NCI-H1048 (cell line): ENCODE data around the gene CFDP1.
"Not testable (repeated sequence)": the region's sequence is repeated elsewhere in the genome, so short reads cannot be mapped to it uniquely, and the experiment has no call there.

Experiments
- DNase-seq: peaks from one replicate; lab custom pipeline; 2025; lab: John Stamatoyannopoulos, UW

CFDP1 gene

GRCh38 chr16:75458439-75458838 lies 25.1 kb upstream of the CFDP1 start:
- no peak for DNase-seq

DNA sequence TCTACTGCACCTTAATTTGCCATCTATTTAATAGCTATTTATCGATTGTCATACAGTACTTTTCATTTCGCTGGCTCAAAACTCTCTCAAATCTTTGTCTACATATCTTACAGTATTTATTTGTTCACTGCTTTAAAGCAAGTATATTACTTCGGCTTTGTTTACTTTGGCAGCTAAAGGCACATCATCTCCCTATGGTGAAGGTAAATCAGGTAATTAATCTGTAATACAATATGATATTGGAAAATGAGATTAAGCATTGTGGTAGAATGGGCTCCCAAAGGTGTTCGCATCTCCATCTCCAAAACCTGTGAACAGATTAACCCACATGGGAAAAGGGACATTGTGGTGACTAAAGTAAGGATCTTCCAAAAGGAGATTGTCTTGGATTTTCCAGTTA lies 24.7 kb upstream of the CFDP1 start:
- DNase-seq, result no peak

DNA sequence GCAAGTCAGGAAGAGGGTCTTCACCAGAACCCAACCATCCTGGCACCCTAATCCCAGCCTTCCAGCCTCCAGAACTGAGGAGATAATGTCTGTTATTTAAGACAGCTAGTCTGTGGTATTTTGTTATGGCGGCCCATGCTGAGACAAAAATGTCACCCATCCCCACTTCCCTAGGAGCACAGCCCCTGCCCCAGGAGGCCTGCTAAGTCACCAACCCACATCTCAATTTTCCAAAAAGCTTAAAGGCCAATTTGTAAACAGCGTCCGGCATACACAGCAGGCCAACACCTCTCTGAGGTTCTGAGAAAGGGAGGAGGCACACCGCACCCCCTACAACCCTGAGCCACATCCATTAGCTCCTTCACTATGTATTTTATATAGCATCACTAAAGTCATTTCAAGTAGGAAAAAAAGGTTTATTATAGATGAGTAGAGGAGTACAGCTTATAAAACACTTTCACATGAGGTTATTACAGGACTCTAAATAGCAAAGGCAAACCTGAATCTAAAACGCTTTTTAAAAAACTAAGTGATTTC lies 24.2 kb upstream of the CFDP1 start:
- no peak for DNase-seq

DNA sequence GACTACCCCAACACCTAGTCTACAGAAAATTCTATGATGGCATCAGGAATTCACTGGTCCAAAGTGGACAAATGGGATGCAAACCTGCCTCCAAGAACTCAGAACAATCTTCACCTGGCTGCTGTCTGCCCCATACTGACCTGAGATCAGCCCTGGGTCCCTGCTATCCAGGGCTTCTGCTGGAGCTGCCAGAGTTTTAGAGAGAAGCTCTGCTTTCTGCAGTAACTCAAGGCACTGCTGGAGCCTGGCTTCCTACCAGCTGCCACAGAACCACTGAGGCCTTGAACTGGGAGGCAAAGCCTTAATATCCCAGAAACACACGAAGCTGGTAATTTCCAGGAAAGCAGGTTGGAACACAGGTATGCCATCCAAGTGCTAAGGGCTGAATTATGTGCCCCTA lies 23.7 kb upstream of the CFDP1 start:
- no peak for DNase-seq

DNA sequence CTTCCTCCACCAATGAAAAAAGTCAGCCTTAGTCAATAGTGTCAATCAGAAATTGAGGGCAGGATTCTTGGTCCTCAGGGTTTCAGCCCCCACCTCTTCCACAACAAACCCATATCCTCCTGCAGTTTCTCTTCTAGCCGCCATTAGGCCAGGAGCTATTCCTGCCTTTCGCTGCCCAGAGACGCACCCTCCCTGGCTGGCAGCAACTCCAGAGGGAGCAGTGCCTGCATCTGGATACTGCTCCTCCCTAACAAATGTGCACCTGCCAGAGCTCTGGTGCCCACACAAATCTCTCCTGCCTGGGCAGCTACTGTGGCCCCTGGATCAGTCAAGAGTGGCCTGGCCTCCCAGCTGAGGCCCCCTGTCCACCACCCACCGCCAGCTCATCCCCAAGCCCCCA lies 23.2 kb upstream of the CFDP1 start:
- not testable (repeated sequence) for DNase-seq

- no peak for DNase-seq
Measured at GRCh38 chr16:75455677-75456076, 22.4 kb upstream of the CFDP1 start.

DNA sequence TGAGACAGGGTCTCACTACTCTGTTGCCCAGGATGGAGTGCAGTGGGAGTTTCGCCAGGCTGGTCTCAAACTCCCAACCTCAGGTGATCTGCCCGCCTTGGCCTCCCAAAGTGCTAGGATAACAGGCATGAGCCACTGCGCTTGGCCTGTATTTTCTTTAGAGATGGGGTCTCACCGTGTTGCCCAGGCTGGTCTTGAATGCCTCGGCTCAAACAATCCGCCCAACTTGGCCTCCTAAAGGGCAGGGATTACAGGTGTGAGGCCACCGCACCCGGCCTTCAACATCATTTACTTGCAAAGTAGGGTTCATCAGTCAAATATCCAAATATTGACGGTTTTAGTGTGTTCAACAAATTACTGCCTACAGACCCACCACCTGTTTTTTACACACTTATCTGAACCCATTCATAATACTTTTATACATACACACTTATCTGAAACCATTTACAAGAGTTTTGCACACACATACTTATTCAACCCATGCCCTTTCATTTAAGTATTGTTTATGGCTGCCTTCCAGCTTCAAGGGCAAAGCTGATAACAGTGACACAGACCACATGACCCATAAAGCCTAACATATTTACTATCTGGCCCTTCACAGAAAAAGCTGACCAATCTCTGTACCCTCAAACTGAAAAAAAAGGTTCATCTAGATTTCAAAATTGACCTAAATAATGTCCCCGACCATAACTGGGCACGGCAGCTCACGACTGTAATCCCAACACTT lies 19.3 kb upstream of the CFDP1 start:
- DNase-seq, result no peak

GRCh38 chr16:75446416-75446815 lies 13.1 kb upstream of the CFDP1 start:
- DNase-seq, result no peak

DNA sequence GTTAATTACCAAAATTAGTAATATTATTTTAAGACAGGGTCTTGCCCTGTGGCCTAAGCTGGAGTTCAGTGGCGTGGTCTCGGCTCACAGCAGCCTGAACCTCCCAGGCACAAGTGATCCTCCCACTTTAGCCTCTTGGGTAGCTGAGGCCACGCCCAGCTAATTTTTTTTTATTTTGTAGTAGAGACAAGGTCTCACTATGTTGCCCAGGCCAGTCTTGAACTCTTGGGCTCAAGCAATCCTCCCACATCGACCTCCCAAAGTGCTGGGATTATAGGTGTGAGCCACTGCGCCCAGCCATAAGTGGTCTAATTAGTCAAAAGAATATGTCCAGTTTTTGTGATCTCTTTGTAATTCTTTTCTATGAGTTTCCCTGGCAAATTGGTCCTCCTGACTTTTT lies 12.0 kb upstream of the CFDP1 start:
- DNase-seq, result no peak

- DNase-seq, result no peak
Measured at GRCh38 chr16:75443298-75443697, 10.0 kb upstream of the CFDP1 start.

- no peak for DNase-seq
Measured at GRCh38 chr16:75433732-75434413, 570 bp upstream of the CFDP1 start.

DNA sequence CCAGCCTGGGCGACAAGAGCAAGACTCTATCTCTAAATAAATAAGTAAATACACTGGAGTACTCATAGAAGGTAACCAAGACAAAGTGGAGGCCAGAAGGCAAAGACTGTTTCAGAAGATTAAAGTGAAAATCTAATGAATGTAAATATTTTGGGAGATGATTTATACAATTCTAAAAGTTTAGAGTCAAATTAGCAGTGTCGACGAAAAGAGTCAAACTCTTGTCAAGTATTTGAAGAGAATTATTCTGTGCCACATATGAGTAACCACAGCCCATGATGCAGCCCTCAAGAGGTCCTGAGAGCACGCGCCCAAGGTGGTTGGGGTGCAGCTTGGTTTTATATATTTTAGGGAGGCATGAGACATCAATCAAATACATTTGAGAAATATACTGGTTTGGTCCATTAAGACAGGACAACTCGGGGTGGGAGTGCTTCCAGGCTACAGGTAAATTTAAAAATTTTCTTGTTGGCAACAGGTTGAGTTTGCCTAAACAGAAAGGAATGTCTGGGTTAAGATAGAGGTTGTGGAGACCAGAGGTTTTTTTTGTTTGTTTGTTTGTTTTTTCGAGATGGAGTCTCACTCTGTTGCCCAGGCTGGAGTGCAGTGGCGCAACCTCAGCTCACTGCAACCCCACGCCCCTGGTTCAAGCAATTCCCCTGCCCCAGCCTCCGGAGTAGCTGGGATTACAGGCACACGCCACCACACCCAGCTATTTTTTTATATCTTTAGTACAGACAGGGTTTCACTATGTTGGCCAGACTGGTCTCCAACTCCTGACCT lies 3.5 kb downstream of the CFDP1 start:
- DNase-seq, result no peak

DNA sequence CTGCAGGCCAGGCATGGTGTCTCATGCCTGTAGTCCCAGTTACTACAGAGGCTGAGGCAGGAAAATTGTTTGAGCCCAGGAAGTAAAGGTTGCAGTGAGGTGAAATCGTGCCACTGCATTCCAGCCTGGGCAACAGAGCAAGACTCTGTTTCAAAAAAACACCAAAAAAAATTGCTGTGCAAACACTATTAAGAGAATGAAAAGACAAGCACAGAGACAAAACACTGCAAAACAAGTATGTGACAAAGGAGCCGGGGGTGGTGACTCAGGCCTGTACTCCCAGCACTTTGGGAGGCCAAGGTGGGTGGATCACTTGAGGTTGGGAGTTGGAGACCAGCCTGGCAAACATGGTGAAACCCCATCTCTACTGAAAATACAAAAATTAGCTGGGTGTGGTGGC lies 6.8 kb downstream of the CFDP1 start:
- not testable (repeated sequence) for DNase-seq

DNA sequence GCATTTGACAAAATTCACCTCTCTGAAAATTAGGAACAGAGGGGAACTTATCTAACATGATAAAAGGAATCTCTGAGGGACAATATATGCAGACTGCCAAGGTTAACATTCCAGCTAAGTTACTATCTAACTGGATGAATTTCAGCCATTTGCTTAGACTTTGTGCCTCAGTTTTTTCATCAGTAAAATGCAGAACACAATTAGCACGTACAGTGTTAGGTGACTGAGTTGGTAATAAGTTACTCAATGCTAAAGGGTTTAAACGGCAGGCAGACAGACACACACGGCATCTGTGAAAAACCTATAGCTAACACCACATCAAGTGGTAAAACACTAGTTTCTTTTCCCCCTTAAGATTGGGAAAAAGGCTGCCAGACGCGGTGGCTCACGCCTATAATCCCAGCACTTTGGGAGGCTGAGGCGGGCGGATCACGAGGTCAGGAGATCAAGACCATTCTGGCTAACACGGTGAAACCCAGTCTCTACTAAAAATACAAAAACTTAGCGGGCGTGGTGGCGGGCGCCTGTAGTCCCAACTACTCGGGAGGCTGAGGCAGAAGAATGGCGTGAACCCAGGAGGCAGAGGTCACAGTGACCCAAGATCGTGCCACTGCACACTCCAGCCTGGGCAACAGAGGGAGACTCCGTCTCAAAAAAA lies 9.1 kb downstream of the CFDP1 start:
- DNase-seq, result not testable (repeated sequence)

- no peak for DNase-seq
Measured at GRCh38 chr16:75423723-75424104, 9.6 kb downstream of the CFDP1 start.

DNA sequence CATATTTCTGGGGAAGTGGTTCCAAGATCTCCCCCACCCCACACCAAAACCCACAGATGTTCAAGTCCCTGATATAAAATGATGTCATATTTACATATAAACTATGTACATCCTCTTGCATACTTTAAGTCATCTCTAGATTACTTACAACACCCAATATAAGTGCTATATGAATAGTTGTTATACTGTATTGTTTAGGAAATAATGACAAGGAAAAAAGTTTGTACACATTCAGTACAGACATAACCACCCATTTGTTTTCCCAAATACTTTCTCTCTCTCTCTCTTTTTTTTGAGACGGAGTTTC lies 11.5 kb downstream of the CFDP1 start:
- DNase-seq, result no peak

GRCh38 chr16:75420987-75421819 lies 12.1 kb downstream of the CFDP1 start:
- DNase-seq, result no peak

DNA sequence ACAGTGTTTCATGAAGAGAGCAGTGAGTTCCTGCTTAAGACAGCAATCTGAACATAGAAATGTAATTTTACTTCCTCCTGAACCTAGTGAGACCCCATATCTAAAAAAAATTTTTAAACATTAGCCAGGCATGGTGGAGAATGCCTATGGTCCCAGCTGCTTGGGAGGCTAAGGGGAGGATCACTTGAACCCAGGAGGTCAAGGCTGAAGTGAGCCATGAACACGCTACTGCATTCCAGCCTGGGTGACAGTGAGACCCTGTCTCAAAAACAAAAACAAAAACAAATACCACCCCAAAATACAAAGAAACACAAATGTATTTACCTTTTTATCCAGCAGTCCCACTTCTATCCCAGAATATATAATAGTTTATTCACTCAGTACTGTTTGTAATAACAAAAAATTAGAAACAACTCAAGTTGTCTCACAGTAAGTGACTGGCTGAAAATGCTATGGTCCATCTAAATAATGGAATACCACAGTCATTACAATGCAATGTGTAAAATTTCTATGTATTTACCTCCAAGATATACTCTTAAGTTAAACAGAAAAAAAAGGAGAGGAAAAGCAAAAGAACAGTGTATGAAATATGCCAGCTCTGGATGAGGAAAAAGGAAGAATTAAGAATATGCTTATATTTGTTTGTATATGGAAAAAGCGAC lies 16.3 kb downstream of the CFDP1 start:
- DNase-seq, result no peak

DNA sequence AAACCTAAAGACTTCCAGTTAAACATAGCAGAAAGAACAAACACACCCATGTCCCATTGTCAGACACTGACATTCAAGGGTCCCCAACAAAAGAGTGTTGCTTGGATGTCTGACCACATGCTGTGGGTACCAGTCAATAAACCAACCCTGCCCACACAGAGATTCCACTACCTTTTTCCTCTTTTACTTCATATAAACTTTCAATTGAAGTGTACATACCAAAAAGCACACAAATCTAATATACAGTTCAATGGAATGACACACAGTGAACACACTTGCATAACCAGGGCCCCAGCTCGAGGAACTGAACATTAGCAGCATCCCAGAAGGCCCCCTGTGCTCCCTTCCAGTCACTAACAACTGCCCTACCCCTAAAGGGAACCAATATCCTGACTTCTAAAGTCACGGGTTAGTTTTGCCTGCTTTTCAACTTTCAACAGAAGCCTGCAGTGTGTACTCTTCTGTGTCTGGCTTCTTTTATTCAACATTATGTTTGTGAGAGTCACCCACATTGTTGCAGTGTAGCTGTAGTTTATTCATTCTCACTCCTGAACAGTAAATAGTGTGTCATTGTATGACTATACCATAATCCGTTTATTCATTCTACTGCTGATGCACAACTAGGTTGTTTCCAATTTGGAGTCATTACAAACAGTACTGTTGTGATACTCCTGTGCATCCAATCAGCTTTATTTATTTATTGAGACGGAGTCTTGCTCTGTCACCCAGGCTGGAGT lies 18.0 kb downstream of the CFDP1 start:
- DNase-seq, result no peak

- DNase-seq, result no peak
Measured at GRCh38 chr16:75413951-75414350, 19.4 kb downstream of the CFDP1 start.
